IgD-negative memory B cell (primary cell): ENCODE measurements around the gene ATG7. TPM values are rescaled to one million over a fixed set of nuclear protein-coding genes. Genes with fewer than 3 reads are reported as not detected.
A peak's percentile ranks its signal among the peaks of the same experiment; 100 is the strongest.
"Not testable (repeated sequence)": the region's sequence is repeated elsewhere in the genome, so short reads cannot be mapped to it uniquely, and the experiment has no call there.

Source experiments
- H3K27ac Mint-ChIP-seq, 3 donors: one replicate each; pipeline ENCODE4 v1.8.0; 2020 to 2022; ENCODE audit warnings: mild to moderate bottlenecking in 3 of 3, mixed read lengths in 3 of 3, moderate library complexity in 1 of 3
- H3K27me3 Mint-ChIP-seq: one replicate; pipeline ENCODE4 v1.8.0; 2021; ENCODE audit warnings: mixed read lengths
- H3K36me3 Mint-ChIP-seq: one replicate; pipeline ENCODE4 v1.8.0; 2020; ENCODE audit warnings: mild to moderate bottlenecking, mixed read lengths
- H3K4me1 Mint-ChIP-seq, 3 donors: one replicate each; pipeline ENCODE4 v1.8.0; 2020 to 2022; ENCODE audit warnings: mixed read lengths in 3 of 3, mild to moderate bottlenecking in 1 of 3
- H3K4me3 Mint-ChIP-seq, 4 donors: one replicate each; pipeline ENCODE4 v1.8.0; 2020 to 2022; ENCODE audit warnings: mild to moderate bottlenecking in 4 of 4, mixed read lengths in 4 of 4, moderate library complexity in 3 of 4
- H3K9me3 Mint-ChIP-seq, 3 donors: one replicate each; pipeline ENCODE4 v1.8.0; 2020 to 2021; ENCODE audit warnings: mixed read lengths in 3 of 3, mild to moderate bottlenecking in 1 of 3
- polyA plus RNA-seq: library from polyadenylated mRNA; unstranded; fragments of 300-500 nt; fragmentation: Illumina TruSeq; gene quantifications from one replicate; pipeline ENCODE4 v1.2.3, GENCODE V29; 2021

The ATG7 gene
- polyA plus RNA-seq, 1 donor from 2014 or later: 18.1 TPM

- no peaks in the 10 kb centered on the region for H3K9me3 Mint-ChIP-seq
- no peaks in the 10 kb centered on the region for H3K4me1 Mint-ChIP-seq
- no peak overlapping the region for H3K4me3 Mint-ChIP-seq
- H3K27ac Mint-ChIP-seq: no peak overlapping the region
- H3K36me3 Mint-ChIP-seq: no peaks in the 10 kb centered on the region
- H3K27me3 Mint-ChIP-seq: peaks cover 1% of the 10 kb centered on the region
Observed at GRCh38 chr3:11245827-11246662, 26.2 kb upstream of the ATG7 start.

- peaks cover 1% of the 10 kb centered on the region for H3K27me3 Mint-ChIP-seq
- no peaks in the 10 kb centered on the region for H3K9me3 Mint-ChIP-seq
- no peaks in the 10 kb centered on the region for H3K36me3 Mint-ChIP-seq
- H3K27ac Mint-ChIP-seq: no peak overlapping the region
- no peaks in the 10 kb centered on the region for H3K4me1 Mint-ChIP-seq
- H3K4me3 Mint-ChIP-seq: no peak overlapping the region
Observed at GRCh38 chr3:11246663-11246970, 25.6 kb upstream of the ATG7 start.

GRCh38 chr3:11247362-11247761, 24.8 kb upstream of the ATG7 start:
- Mint-ChIP-seq H3K9me3 (no peaks in the 10 kb centered on the region), H3K4me3 (no peak overlapping the region), H3K27ac (no peak overlapping the region), H3K4me1 (no peaks in the 10 kb centered on the region), H3K36me3 (no peaks in the 10 kb centered on the region), H3K27me3 (peaks cover 3% of the 10 kb centered on the region)

GRCh38 chr3:11248596-11248995, 23.6 kb upstream of the ATG7 start:
- no peak overlapping the region for H3K4me3 Mint-ChIP-seq
- H3K36me3 Mint-ChIP-seq: no peaks in the 10 kb centered on the region
- H3K27me3 Mint-ChIP-seq: peaks cover 6% of the 10 kb centered on the region
- H3K4me1 Mint-ChIP-seq: no peaks in the 10 kb centered on the region
- no peak overlapping the region for H3K27ac Mint-ChIP-seq
- H3K9me3 Mint-ChIP-seq: no peaks in the 10 kb centered on the region

- no peaks in the 10 kb centered on the region for H3K4me1 Mint-ChIP-seq
- peaks cover 0 to 1% (median 0%) of the 10 kb centered on the region in 3 donors for H3K9me3 Mint-ChIP-seq
- H3K36me3 Mint-ChIP-seq: peaks cover 4% of the 10 kb centered on the region
- peaks cover 17% of the 10 kb centered on the region for H3K27me3 Mint-ChIP-seq
- no peak overlapping the region for H3K4me3 Mint-ChIP-seq
- H3K27ac Mint-ChIP-seq: no peak overlapping the region
Observed at GRCh38 chr3:11250902-11251806, 21.0 kb upstream of the ATG7 start.

GRCh38 chr3:11251807-11252176, 20.4 kb upstream of the ATG7 start:
- no peak overlapping the region for H3K27ac Mint-ChIP-seq
- no peak overlapping the region for H3K4me3 Mint-ChIP-seq
- peaks cover 17% of the 10 kb centered on the region for H3K27me3 Mint-ChIP-seq
- peaks cover 4% of the 10 kb centered on the region for H3K36me3 Mint-ChIP-seq
- H3K4me1 Mint-ChIP-seq: no peaks in the 10 kb centered on the region
- peaks cover 0 to 1% (median 0%) of the 10 kb centered on the region in 3 donors for H3K9me3 Mint-ChIP-seq

- Mint-ChIP-seq H3K4me3 (no peak overlapping the region), H3K9me3 (peaks cover 0 to 1% (median 0%) of the 10 kb centered on the region in 3 donors), H3K27ac (no peak overlapping the region), H3K36me3 (peaks cover 4% of the 10 kb centered on the region), H3K27me3 (peaks cover 15% of the 10 kb centered on the region), H3K4me1 (no peaks in the 10 kb centered on the region)
Observed at GRCh38 chr3:11254876-11255275, 17.3 kb upstream of the ATG7 start.

GRCh38 chr3:11255537-11255936, 16.7 kb upstream of the ATG7 start:
- H3K4me3 Mint-ChIP-seq, H3K9me3 Mint-ChIP-seq, H3K27ac Mint-ChIP-seq, H3K4me1 Mint-ChIP-seq, H3K36me3 Mint-ChIP-seq: not testable (repeated sequence)
- H3K27me3 Mint-ChIP-seq: peaks cover 15% of the 10 kb centered on the region

- H3K9me3 Mint-ChIP-seq: peaks cover 0 to 1% (median 0%) of the 10 kb centered on the region in 3 donors
- H3K4me1 Mint-ChIP-seq: no peaks in the 10 kb centered on the region
- peaks cover 8% of the 10 kb centered on the region for H3K36me3 Mint-ChIP-seq
- H3K4me3 Mint-ChIP-seq: no peak overlapping the region
- no peak overlapping the region for H3K27ac Mint-ChIP-seq
- peaks cover 10% of the 10 kb centered on the region for H3K27me3 Mint-ChIP-seq
Observed at GRCh38 chr3:11258958-11259357, 13.2 kb upstream of the ATG7 start.

- H3K4me3 Mint-ChIP-seq: no peak overlapping the region
- peaks cover 17% of the 10 kb centered on the region for H3K27me3 Mint-ChIP-seq
- H3K4me1 Mint-ChIP-seq: no peaks in the 10 kb centered on the region
- H3K36me3 Mint-ChIP-seq: peaks cover 4% of the 10 kb centered on the region
- peaks cover 0 to 1% (median 0%) of the 10 kb centered on the region in 3 donors for H3K9me3 Mint-ChIP-seq
- no peak overlapping the region for H3K27ac Mint-ChIP-seq
Observed at GRCh38 chr3:11260460-11260859, 11.7 kb upstream of the ATG7 start.

GRCh38 chr3:11269007-11269406, 3.2 kb upstream of the ATG7 start:
- peaks cover 2% of the 10 kb centered on the region for H3K36me3 Mint-ChIP-seq
- no peak overlapping the region for H3K27ac Mint-ChIP-seq
- peaks cover 18% of the 10 kb centered on the region for H3K27me3 Mint-ChIP-seq
- H3K4me1 Mint-ChIP-seq: peaks cover 11 to 18% (median 17%) of the 10 kb centered on the region in 3 donors
- H3K4me3 Mint-ChIP-seq: no peak overlapping the region
- no peaks in the 10 kb centered on the region for H3K9me3 Mint-ChIP-seq

- Mint-ChIP-seq H3K36me3 (peaks cover 20% of the 10 kb centered on the region), H3K27ac (peak overlapping the region; percentile 84 to 100 (median 98)), H3K4me1 (peaks cover 28 to 37% (median 36%) of the 10 kb centered on the region in 3 donors), H3K4me3 (peak overlapping the region; percentile 86 to 99 (median 94)), H3K9me3 (peaks cover 0 to 11% (median 0%) of the 10 kb centered on the region in 3 donors), H3K27me3 (peaks cover 2% of the 10 kb centered on the region)
Observed at GRCh38 chr3:11272906-11273574, 843 bp downstream of the ATG7 start.

- Mint-ChIP-seq H3K9me3 (peaks cover 0 to 11% (median 0%) of the 10 kb centered on the region in 3 donors), H3K4me3 (peak overlapping the region; percentile 3 to 97 (median 88)), H3K36me3 (peaks cover 20% of the 10 kb centered on the region), H3K27ac (peak overlapping the region; percentile 4 to 89 (median 84)), H3K27me3 (peaks cover 2% of the 10 kb centered on the region), H3K4me1 (peaks cover 28 to 39% (median 37%) of the 10 kb centered on the region in 3 donors)
Observed at GRCh38 chr3:11273891-11274291, 1.7 kb downstream of the ATG7 start.

- Mint-ChIP-seq H3K27me3 (peaks cover 2% of the 10 kb centered on the region), H3K27ac (peak overlapping the region; percentile 17 to 89 (median 84)), H3K36me3 (peaks cover 20% of the 10 kb centered on the region), H3K4me1 (peaks cover 28 to 39% (median 39%) of the 10 kb centered on the region in 3 donors), H3K4me3 (peak overlapping the region in 1 of 4 donors; percentile 86), H3K9me3 (peaks cover 0 to 11% (median 0%) of the 10 kb centered on the region in 3 donors)
Observed at GRCh38 chr3:11274566-11275142, 2.5 kb downstream of the ATG7 start.
